HCT116 (cell line): ENCODE results near the gene KLF4. TPM values are rescaled to one million over a fixed set of nuclear protein-coding genes. Genes with fewer than 3 reads are reported as not detected.

Experiments
- ATAC-seq: fragments of 200-7000 bp; cut with Tn5 transposase; 2 replicates; pipeline ENCODE4 v1.9.1; 2020; ENCODE audit warnings: mild to moderate bottlenecking, moderate library complexity
- BruUV-seq: library from RNA; stranded (reverse); fragments of 400-500 nt; replicated peaks from 2 replicates; lab custom pipeline; 2021; lab: Mats Ljungman, UMichigan
- CTCF ChIA-PET: fragments of 300-600 bp; sonication (Branson Sonifier 250); formaldehyde crosslinking; loops from one replicate; lab custom pipeline; 2021; ENCODE audit warnings: antibody characterized with exemption; lab: Charles Lee
- POLR2A ChIA-PET: fragments of 300-600, 350-600 bp; sonication (Branson Sonifier 250); formaldehyde crosslinking; loops from one replicate; lab custom pipeline; 2021; ENCODE audit warnings: antibody characterized with exemption; lab: Charles Lee
- RAD21 ChIA-PET, 2 experiments: fragments of 300-600 bp; sonication (Branson Sonifier 250); formaldehyde crosslinking; loops; one replicate each; lab custom pipeline; 2023; ENCODE audit warnings: low total read pairs in 2 of 2; ENCODE audit not compliant: uncharacterized antibody in 2 of 2, unreplicated experiment in 2 of 2, low non-redundant PET in 1 of 2; lab: Charles Lee
- DNase-seq: peaks from one replicate; pipeline ENCODE4 v3.0.0-alpha.2; 2010; ENCODE audit warnings: low read depth, low spot score
- H2AFZ ChIP-seq: fragments of 200-600 bp; shearing (Covaris generic), sonication (generic); 2 replicates; pipeline ENCODE4 v1.6.1; 2017; ENCODE audit warnings: low read depth, mixed run types, mixed read lengths, antibody characterized with exemption, low read length; ENCODE audit not compliant: poor library complexity, severe bottlenecking
- H3K27ac ChIP-seq: 2 replicates; pipeline ENCODE4 v1.5.1; 2012; ENCODE audit warnings: low read depth, low read length
- H3K27me3 ChIP-seq: fragments of 200-600 bp; sonication (generic); 2 replicates; pipeline ENCODE4 v1.6.1; 2016; ENCODE audit warnings: mixed run types, low read length, mixed read lengths; ENCODE audit not compliant: insufficient read depth
- H3K36me3 ChIP-seq, 2 experiments: fragments of 200-500 bp in 1 of 2; fragments of 200-600 bp in 1 of 2; sonication (Bioruptor generic) in 1 of 2; sonication (generic) in 1 of 2; 2 replicates each; pipeline versions ENCODE4 v1.5.1 to v1.6.1; 2014 to 2016; ENCODE audit warnings: low read length in 2 of 2, inconsistent platforms in 1 of 2, mixed read lengths in 1 of 2, mixed run types in 1 of 2; ENCODE audit not compliant: insufficient read depth in 2 of 2, control insufficient read depth in 1 of 2
- H3K4me1 ChIP-seq, 2 experiments: fragments of 200-600 bp in 1 of 2; sonication (generic) in 1 of 2; 2 replicates each; pipeline versions ENCODE4 v1.5.1 to v1.6.1; 2012 to 2017; ENCODE audit warnings: low read length in 2 of 2, inconsistent platforms in 1 of 2, mild to moderate bottlenecking in 1 of 2, mixed read lengths in 1 of 2, mixed run types in 1 of 2, moderate library complexity in 1 of 2; ENCODE audit not compliant: insufficient read depth in 2 of 2, control insufficient read depth in 1 of 2
- H3K4me2 ChIP-seq: fragments of 200-600 bp; sonication (generic); 2 replicates; pipeline ENCODE4 v1.6.1; 2017; ENCODE audit warnings: mixed run types, low read length, mixed read lengths
- H3K4me3 ChIP-seq, 2 experiments: fragments of 200-600 bp in 1 of 2; sonication (generic) in 1 of 2; replicated peaks in 1 of 2; 2 replicates each; pipeline ENCODE4 v1.5.1; 2011 to 2016; ENCODE audit warnings: low read length in 2 of 2, control low read depth in 1 of 2, low read depth in 1 of 2, mild to moderate bottlenecking in 1 of 2, mixed read lengths in 1 of 2, mixed run types in 1 of 2
- H3K79me2 ChIP-seq: fragments of 200-600 bp; sonication (generic); 2 replicates; pipeline ENCODE4 v1.6.1; 2017; ENCODE audit warnings: mild to moderate bottlenecking, mixed run types, low read length, moderate library complexity, mixed read lengths; ENCODE audit not compliant: insufficient read depth
- H3K9ac ChIP-seq: fragments of 200-600 bp; sonication (generic); 2 replicates; pipeline ENCODE4 v1.6.1; 2016; ENCODE audit warnings: low read length, mixed read lengths
- H3K9me2 ChIP-seq: fragments of 200-600 bp; sonication (generic), shearing (Covaris generic); 2 replicates; pipeline ENCODE4 v1.6.1; 2017; ENCODE audit warnings: mixed run types, mild to moderate bottlenecking, moderate library complexity; ENCODE audit not compliant: insufficient read depth
- H3K9me3 ChIP-seq, 2 experiments: fragments of 200-500 bp in 1 of 2; fragments of 200-600 bp in 1 of 2; sonication (Bioruptor generic) in 1 of 2; sonication (generic) in 1 of 2; 2 replicates each; pipeline ENCODE4 v1.6.1; 2014 to 2017; ENCODE audit warnings: low read length in 2 of 2, mixed read lengths in 2 of 2, inconsistent platforms in 1 of 2, low read depth in 1 of 2, mild to moderate bottlenecking in 1 of 2, mixed run types in 1 of 2, moderate library complexity in 1 of 2; ENCODE audit not compliant: control insufficient read depth in 1 of 2, insufficient read depth in 1 of 2
- H4K20me1 ChIP-seq: fragments of 200-600 bp; sonication (generic), shearing (Covaris generic); 2 replicates; pipeline ENCODE4 v1.6.1; 2017; ENCODE audit warnings: mixed run types, mild to moderate bottlenecking, moderate library complexity; ENCODE audit not compliant: insufficient read depth
- CBX3 ChIP-seq: IDR thresholded peaks from 2 replicates; pipeline ENCODE4 v1.6.1; 2012; ENCODE audit warnings: low read depth
- EZH2phosphoT487 ChIP-seq: fragments of 200-600 bp; IDR thresholded peaks from 2 replicates; pipeline ENCODE4 v1.6.1; 2018; ENCODE audit warnings: antibody characterized with exemption, borderline replicate concordance
- POLR2AphosphoS5 ChIP-seq: IDR thresholded peaks from 2 replicates; pipeline ENCODE4 v1.6.1; 2011; ENCODE audit warnings: mild to moderate bottlenecking, low read depth, low read length, moderate library complexity
- intact Hi-C: fragments of 100-400 bp; cut with micrococcal nuclease; formaldehyde crosslinking; loops from 2 replicates; pipeline ENCODE4 v1.10.0; 2022
- total RNA-seq: library from RNA; stranded (reverse); gene quantifications from one replicate; pipeline ENCODE4 v1.2.1, GENCODE V29; 2021; ENCODE audit not compliant: unreplicated experiment
- TF ChIP-seq, protein P1 (sequence below), 3 experiments: fragments of 200-600 bp in 1 of 3; sonication (generic) in 1 of 3; IDR thresholded peaks in 2 of 3; conservative IDR thresholded peaks in 1 of 3; 2 replicates each; pipeline ENCODE4 v1.5.1; 2012 to 2017; ENCODE audit warnings: low read depth in 2 of 3, low read length in 2 of 3, antibody characterized with exemption in 1 of 3, borderline replicate concordance in 1 of 3, control low read depth in 1 of 3, mild to moderate bottlenecking in 1 of 3, mixed read lengths in 1 of 3, mixed run types in 1 of 3, moderate library complexity in 1 of 3; ENCODE audit not compliant: insufficient read depth in 1 of 3

The KLF4 gene
- total RNA-seq, 1 experiment from 2014 or later: 92.8 TPM

DNA sequence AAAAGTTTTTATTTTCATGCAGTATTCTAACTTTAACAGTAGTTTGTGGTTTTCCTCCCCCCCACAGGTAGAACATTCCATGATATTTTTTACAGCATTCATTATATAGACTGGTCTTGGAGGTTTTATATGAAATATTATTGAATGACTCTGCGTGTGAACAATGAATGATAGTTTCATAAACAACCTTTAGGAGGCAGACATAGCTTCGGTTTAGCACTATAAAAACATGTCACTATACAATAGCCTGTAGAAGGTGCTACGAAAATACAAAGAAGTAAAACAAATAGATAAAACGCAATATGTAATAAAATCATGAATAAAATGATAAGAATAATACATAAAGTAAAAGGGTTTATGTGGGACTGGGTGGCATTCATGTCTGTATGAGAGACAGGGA lies 8.5 kb downstream of the KLF4 start:
- ATAC-seq (peak; percentile 71), DNase-seq (no peak)
- Histone ChIP-seq H3K9me2 (no peaks in the 10 kb centered on the region), H3K9me3 (no peaks in the 10 kb centered on the region), H3K4me3 (peak overlapping the region in 1 of 2 experiments; percentile 49; a peak in 3 of 4 replicates), H4K20me1 (no peaks in the 10 kb centered on the region), H3K36me3 (peaks cover 12% of the 10 kb centered on the region in 2 experiments), H3K4me1 (peaks cover 13 to 29% of the 10 kb centered on the region in 2 experiments; a peak in 3 of 4 replicates), H3K4me2 (peak overlapping the region; percentile 85), H2AFZ (peak overlapping the region; percentile 99), H3K9ac (peak overlapping the region; percentile 59), H3K27ac (peak overlapping the region; percentile 64), H3K79me2 (peaks cover 11% of the 10 kb centered on the region), H3K27me3 (no peaks in the 10 kb centered on the region)
- ChIA-PET POLR2A (interaction anchor here (0.6 to 1.1 kb wide), 4 partner anchors 9 to 519 kb away, joined by 3 to 7 read pairs (median 6); partner anchors contain the start of gene KLF4), RAD21 (interaction anchor here in 1 of 2 experiments (0.6 to 1.5 kb wide), 2 partner anchors 16 to 734 kb away, joined by 3 to 7 read pairs; no protein-coding TSS in a partner anchor), CTCF (interaction anchor here (0.6 to 3.9 kb wide), 7 partner anchors 16 to 1085 kb away, joined by 3 to 12 read pairs (median 4); no protein-coding TSS in a partner anchor)
- TF ChIP-seq EZH2phosphoT487: no peak
- TF ChIP-seq, protein P1, sequence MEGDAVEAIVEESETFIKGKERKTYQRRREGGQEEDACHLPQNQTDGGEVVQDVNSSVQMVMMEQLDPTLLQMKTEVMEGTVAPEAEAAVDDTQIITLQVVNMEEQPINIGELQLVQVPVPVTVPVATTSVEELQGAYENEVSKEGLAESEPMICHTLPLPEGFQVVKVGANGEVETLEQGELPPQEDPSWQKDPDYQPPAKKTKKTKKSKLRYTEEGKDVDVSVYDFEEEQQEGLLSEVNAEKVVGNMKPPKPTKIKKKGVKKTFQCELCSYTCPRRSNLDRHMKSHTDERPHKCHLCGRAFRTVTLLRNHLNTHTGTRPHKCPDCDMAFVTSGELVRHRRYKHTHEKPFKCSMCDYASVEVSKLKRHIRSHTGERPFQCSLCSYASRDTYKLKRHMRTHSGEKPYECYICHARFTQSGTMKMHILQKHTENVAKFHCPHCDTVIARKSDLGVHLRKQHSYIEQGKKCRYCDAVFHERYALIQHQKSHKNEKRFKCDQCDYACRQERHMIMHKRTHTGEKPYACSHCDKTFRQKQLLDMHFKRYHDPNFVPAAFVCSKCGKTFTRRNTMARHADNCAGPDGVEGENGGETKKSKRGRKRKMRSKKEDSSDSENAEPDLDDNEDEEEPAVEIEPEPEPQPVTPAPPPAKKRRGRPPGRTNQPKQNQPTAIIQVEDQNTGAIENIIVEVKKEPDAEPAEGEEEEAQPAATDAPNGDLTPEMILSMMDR (IDR thresholded peaks at IDR 0.05 in 2 of 3, conservative IDR thresholded peaks at IDR 0.05 in 1 of 3; ENCODE audit: borderline replicate concordance in 1 of 3, insufficient read depth in 1 of 3, low read depth in 2 of 3, low read length in 2 of 3): peak in 2 of 3 experiments; percentile 34 to 52; a peak in 3 of 6 replicates
- intact Hi-C loops: loop anchor here (5.0 to 10.0 kb wide), 5 partner anchors 384 to 1086 kb away; no protein-coding TSS in a partner anchor
- BruUV-seq: no TSS peak

DNA sequence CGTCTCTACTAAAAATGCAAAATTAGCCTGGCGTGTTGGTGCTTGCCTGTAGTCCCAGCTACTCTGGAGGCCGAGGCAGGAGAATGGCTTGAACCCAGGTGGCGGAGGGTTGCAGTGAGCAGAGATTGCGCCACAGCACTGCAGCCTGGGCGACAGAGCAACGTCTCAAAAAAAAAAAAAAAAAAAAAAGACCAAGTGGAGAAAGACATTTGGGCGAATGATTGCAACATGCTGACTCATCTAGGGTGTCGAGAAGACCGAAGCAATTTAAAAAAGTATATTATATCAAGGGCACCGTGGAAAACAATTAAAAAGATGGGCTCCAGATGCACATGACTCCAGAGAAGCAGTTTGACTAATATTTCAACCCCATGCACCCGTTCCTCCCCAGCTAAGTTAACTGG lies 9.2 kb downstream of the KLF4 start:
- TF ChIP-seq CBX3 (no peak), POLR2AphosphoS5 (peak; percentile 40)
- no peaks in the 10 kb centered on the region for H3K9me3 ChIP-seq
- no peaks in the 10 kb centered on the region for H3K27me3 ChIP-seq
- H3K4me3 ChIP-seq: peak overlapping the region in 1 of 2 experiments; percentile 49; a peak in 3 of 4 replicates
- H2AFZ ChIP-seq: peak overlapping the region; percentile 99
- ChIA-PET RAD21 (interaction anchor here in 1 of 2 experiments (0.6 to 1.5 kb wide), 2 partner anchors 15 to 735 kb away, joined by 3 to 7 read pairs; no protein-coding TSS in a partner anchor), POLR2A (interaction anchor here (0.7 to 1.1 kb wide), 3 partner anchors 10 to 519 kb away, joined by 3 to 7 read pairs (median 5); partner anchors contain the start of gene KLF4), CTCF (interaction anchor here (0.6 to 3.9 kb wide), 6 partner anchors 55 to 1085 kb away, joined by 3 to 12 read pairs (median 4); no protein-coding TSS in a partner anchor)
- H3K27ac ChIP-seq: peak overlapping the region; percentile 64
- DNase-seq (no peak), ATAC-seq (peak; percentile 47)
- peak overlapping the region; percentile 59 for H3K9ac ChIP-seq
- peaks cover 4% of the 10 kb centered on the region; the same call in 1 of the 2 replicates for H3K79me2 ChIP-seq
- H3K4me2 ChIP-seq: peak overlapping the region; percentile 85
- no peaks in the 10 kb centered on the region for H3K9me2 ChIP-seq
- peaks cover 5 to 6% of the 10 kb centered on the region in 2 experiments for H3K36me3 ChIP-seq
- no peaks in the 10 kb centered on the region for H4K20me1 ChIP-seq
- intact Hi-C loops: loop anchor here (5.0 to 10.0 kb wide), 5 partner anchors 384 to 1087 kb away; no protein-coding TSS in a partner anchor
- H3K4me1 ChIP-seq: peaks cover 13 to 26% of the 10 kb centered on the region in 2 experiments; a peak in 3 of 4 replicates
- no TSS peak for BruUV-seq
